ENCODE data around the gene HOXB5. TPM values are rescaled to one million over a fixed set of nuclear protein-coding genes. Genes with fewer than 3 reads are reported as not detected.

HOXB5 gene
- total RNA-seq, 5 donors from 2014 or later (not counting 1 experiment from before 2014, with no cell fraction given), result not detected

GRCh38 chr17:48545539-48545938, 48.0 kb downstream of the HOXB5 start:
- DNase-seq (no peak), ATAC-seq (replicated peaks in 1 of 4) (no peak)
- Histone ChIP-seq H3K9me3 (no peaks in the 10 kb centered on the region), H3K27me3 (replicated peaks in 1 of 2; ENCODE audit: control insufficient read depth in 2 of 2, extremely low read depth in 1 of 2, insufficient read depth in 2 of 2, low read length in 1 of 2) (peaks cover 0 to 47% of the 10 kb centered on the region in 2 experiments), H3K36me3 (ENCODE audit: control insufficient read depth in 2 of 2, extremely low read depth in 1 of 2, insufficient read depth in 1 of 2, low read length in 1 of 2) (peaks cover 0 to 8% of the 10 kb centered on the region in 2 donors), H3K4me1 (ENCODE audit: control insufficient read depth in 1 of 2, extremely low read depth in 1 of 2, insufficient read depth in 2 of 2, low read length in 2 of 2) (peaks cover 28 to 59% of the 10 kb centered on the region in 2 experiments), H3K4me3 (ENCODE audit: control insufficient read depth in 1 of 2, extremely low read depth in 1 of 2, low read length in 1 of 2) (no peak overlapping the region), H3K27ac (ENCODE audit: low read length) (peak overlapping the region; percentile 66)
- H3K4me3 Mint-ChIP-seq, result peak overlapping the region; percentile 90 to 98 (median 91)
- peaks cover 3% of the 10 kb centered on the region for H3K36me3 Mint-ChIP-seq
- H3K27ac Mint-ChIP-seq, result peak overlapping the region; percentile 90 to 96
- peaks cover 48 to 61% (median 57%) of the 10 kb centered on the region in 3 donors for H3K4me1 Mint-ChIP-seq
- no peaks in the 10 kb centered on the region for H3K9me3 Mint-ChIP-seq
- peaks cover 10 to 15% of the 10 kb centered on the region in 2 donors for H3K27me3 Mint-ChIP-seq
- 100% methylated on average over 1 of the region's 1 CpG for WGBS (ENCODE audit: insufficient coverage)
- ChIA-PET POLR2A (no interaction called here), CTCF (no interaction called here)

- ATAC-seq (replicated peaks in 1 of 4), result no peak
- H3K4me3 Mint-ChIP-seq, result peak within 1 kb of the TSS; percentile 90 to 98 (median 91)
- Histone ChIP-seq H3K4me3 (ENCODE audit: control insufficient read depth in 1 of 2, extremely low read depth in 1 of 2, low read length in 1 of 2) (peak within 1 kb of the TSS; percentile 80 to 94), H3K27me3 (replicated peaks in 1 of 2; ENCODE audit: control insufficient read depth in 2 of 2, extremely low read depth in 1 of 2, insufficient read depth in 2 of 2, low read length in 1 of 2) (peaks cover 0 to 45% of the 10 kb centered on the region in 2 experiments), H3K9me3 (no peaks in the 10 kb centered on the region), H3K4me1 (ENCODE audit: control insufficient read depth in 1 of 2, extremely low read depth in 1 of 2, insufficient read depth in 2 of 2, low read length in 2 of 2) (peaks cover 28 to 59% of the 10 kb centered on the region in 2 experiments), H3K36me3 (ENCODE audit: control insufficient read depth in 2 of 2, extremely low read depth in 1 of 2, insufficient read depth in 1 of 2, low read length in 1 of 2) (peaks cover 0 to 3% of the 10 kb centered on the region in 2 donors), H3K27ac (ENCODE audit: low read length) (peak within 1 kb of the TSS; percentile 66)
- no peaks in the 10 kb centered on the region for H3K9me3 Mint-ChIP-seq
- H3K4me1 Mint-ChIP-seq, result peaks cover 53 to 67% (median 62%) of the 10 kb centered on the region in 3 donors
- DNase-seq, result no peak
- peaks cover 3% of the 10 kb centered on the region for H3K36me3 Mint-ChIP-seq
- peak within 1 kb of the TSS; percentile 90 to 96 for H3K27ac Mint-ChIP-seq
- WGBS (ENCODE audit: insufficient coverage), result no CpG with 5 or more reads among the region's 12 CpGs
- CTCF ChIA-PET, result no interaction called here
- peaks cover 10 to 15% of the 10 kb centered on the region in 2 donors for H3K27me3 Mint-ChIP-seq
- POLR2A ChIA-PET, result no interaction called here
Measured at GRCh38 chr17:48545022-48545375, 48.6 kb downstream of the HOXB5 start, which contains the start of gene HOXB2. Gene HOXB2 (minus strand): TSS chr17:48545109. CDS start chr17:48544911, 198 bp downstream.

GRCh38 chr17:48544349-48545021, 49.1 kb downstream of the HOXB5 start:
- H3K4me1 Mint-ChIP-seq, result peaks cover 55 to 71% (median 65%) of the 10 kb centered on the region in 3 donors
- H3K27me3 Mint-ChIP-seq, result peaks cover 10 to 15% of the 10 kb centered on the region in 2 donors
- Histone ChIP-seq H3K27ac (ENCODE audit: low read length) (peak overlapping the region; percentile 66), H3K4me1 (ENCODE audit: control insufficient read depth in 1 of 2, extremely low read depth in 1 of 2, insufficient read depth in 2 of 2, low read length in 2 of 2) (peaks cover 28 to 59% of the 10 kb centered on the region in 2 experiments), H3K4me3 (ENCODE audit: control insufficient read depth in 1 of 2, extremely low read depth in 1 of 2, low read length in 1 of 2) (peak overlapping the region; percentile 80 to 94), H3K27me3 (replicated peaks in 1 of 2; ENCODE audit: control insufficient read depth in 2 of 2, extremely low read depth in 1 of 2, insufficient read depth in 2 of 2, low read length in 1 of 2) (peaks cover 0 to 44% of the 10 kb centered on the region in 2 experiments), H3K36me3 (ENCODE audit: control insufficient read depth in 2 of 2, extremely low read depth in 1 of 2, insufficient read depth in 1 of 2, low read length in 1 of 2) (no peaks in the 10 kb centered on the region), H3K9me3 (no peaks in the 10 kb centered on the region)
- peak overlapping the region; percentile 90 to 96 for H3K27ac Mint-ChIP-seq
- ChIA-PET POLR2A (no interaction called here), CTCF (no interaction called here)
- peaks cover 3% of the 10 kb centered on the region for H3K36me3 Mint-ChIP-seq
- peak in 19 of 35 experiments; percentile 7 to 58 (median 29) for DNase-seq
- ATAC-seq (replicated peaks in 1 of 4), result peak in 1 of 4 experiments; percentile 4
- 30% methylated on average over 15 of the region's 38 CpGs for WGBS (ENCODE audit: insufficient coverage)
- H3K9me3 Mint-ChIP-seq, result no peaks in the 10 kb centered on the region
- H3K4me3 Mint-ChIP-seq, result peak overlapping the region; percentile 90 to 98 (median 91)

GRCh38 chr17:48543854-48544348, 49.7 kb downstream of the HOXB5 start:
- 0% methylated on average over 12 of the region's 20 CpGs for WGBS (ENCODE audit: insufficient coverage)
- DNase-seq (peak in 5 of 35 experiments; percentile 20 to 46 (median 25)), ATAC-seq (replicated peaks in 1 of 4) (peak; percentile 46 to 53 (median 52))
- Mint-ChIP-seq H3K4me1 (peaks cover 55 to 71% (median 64%) of the 10 kb centered on the region in 3 donors), H3K9me3 (no peaks in the 10 kb centered on the region), H3K36me3 (peaks cover 3% of the 10 kb centered on the region), H3K27ac (peak overlapping the region; percentile 90 to 96), H3K27me3 (peaks cover 10 to 15% of the 10 kb centered on the region in 2 donors), H3K4me3 (peak overlapping the region; percentile 90 to 98 (median 91))
- H3K4me1 ChIP-seq (ENCODE audit: control insufficient read depth in 1 of 2, extremely low read depth in 1 of 2, insufficient read depth in 2 of 2, low read length in 2 of 2), result peaks cover 24 to 55% of the 10 kb centered on the region in 2 experiments
- H3K27ac ChIP-seq (ENCODE audit: low read length), result peak overlapping the region; percentile 66
- POLR2A ChIA-PET, result no interaction called here
- peaks cover 0 to 44% of the 10 kb centered on the region in 2 experiments for H3K27me3 ChIP-seq (replicated peaks in 1 of 2; ENCODE audit: control insufficient read depth in 2 of 2, extremely low read depth in 1 of 2, insufficient read depth in 2 of 2, low read length in 1 of 2)
- H3K4me3 ChIP-seq (ENCODE audit: control insufficient read depth in 1 of 2, extremely low read depth in 1 of 2, low read length in 1 of 2), result peak overlapping the region; percentile 80 to 94
- no peaks in the 10 kb centered on the region for H3K9me3 ChIP-seq
- no peaks in the 10 kb centered on the region for H3K36me3 ChIP-seq (ENCODE audit: control insufficient read depth in 2 of 2, extremely low read depth in 1 of 2, insufficient read depth in 1 of 2, low read length in 1 of 2)
- CTCF ChIA-PET, result no interaction called here

GRCh38 chr17:48543107-48543853, 50.3 kb downstream of the HOXB5 start:
- peaks cover 0 to 44% of the 10 kb centered on the region in 2 experiments for H3K27me3 ChIP-seq (replicated peaks in 1 of 2; ENCODE audit: control insufficient read depth in 2 of 2, extremely low read depth in 1 of 2, insufficient read depth in 2 of 2, low read length in 1 of 2)
- no peaks in the 10 kb centered on the region for H3K36me3 ChIP-seq (ENCODE audit: control insufficient read depth in 2 of 2, extremely low read depth in 1 of 2, insufficient read depth in 1 of 2, low read length in 1 of 2)
- DNase-seq (peak in 33 of 35 experiments; percentile 21 to 74 (median 47)), ATAC-seq (replicated peaks in 1 of 4) (peak; percentile 59 to 64 (median 62))
- Mint-ChIP-seq H3K4me1 (peaks cover 51 to 71% (median 58%) of the 10 kb centered on the region in 3 donors), H3K36me3 (peaks cover 3% of the 10 kb centered on the region), H3K9me3 (no peaks in the 10 kb centered on the region), H3K4me3 (peak overlapping the region; percentile 90 to 98 (median 91)), H3K27ac (peak overlapping the region; percentile 90 to 99), H3K27me3 (peaks cover 10 to 15% of the 10 kb centered on the region in 2 donors)
- peak overlapping the region; percentile 80 to 94 for H3K4me3 ChIP-seq (ENCODE audit: control insufficient read depth in 1 of 2, extremely low read depth in 1 of 2, low read length in 1 of 2)
- ChIA-PET POLR2A (no interaction called here), CTCF (no interaction called here)
- peak overlapping the region; percentile 95 for H3K27ac ChIP-seq (ENCODE audit: low read length)
- H3K4me1 ChIP-seq (ENCODE audit: control insufficient read depth in 1 of 2, extremely low read depth in 1 of 2, insufficient read depth in 2 of 2, low read length in 2 of 2), result peaks cover 21 to 50% of the 10 kb centered on the region in 2 experiments
- WGBS (ENCODE audit: insufficient coverage), result 1% methylated on average over 72 of the region's 72 CpGs
- no peaks in the 10 kb centered on the region for H3K9me3 ChIP-seq

- CTCF ChIA-PET, result no interaction called here
- POLR2A ChIA-PET, result no interaction called here
- peak overlapping the region; percentile 80 to 94 for H3K4me3 ChIP-seq (ENCODE audit: control insufficient read depth in 1 of 2, extremely low read depth in 1 of 2, low read length in 1 of 2)
- Mint-ChIP-seq H3K27ac (peak overlapping the region; percentile 89 to 99), H3K4me3 (peak overlapping the region; percentile 90 to 98 (median 91)), H3K9me3 (no peaks in the 10 kb centered on the region), H3K36me3 (peaks cover 3% of the 10 kb centered on the region), H3K4me1 (peaks cover 45 to 66% (median 53%) of the 10 kb centered on the region in 3 donors), H3K27me3 (peaks cover 10 to 15% of the 10 kb centered on the region in 2 donors)
- DNase-seq, result no peak
- WGBS (ENCODE audit: insufficient coverage), result 30% methylated on average over 2 of the region's 12 CpGs
- peaks cover 0 to 44% of the 10 kb centered on the region in 2 experiments for H3K27me3 ChIP-seq (replicated peaks in 1 of 2; ENCODE audit: control insufficient read depth in 2 of 2, extremely low read depth in 1 of 2, insufficient read depth in 2 of 2, low read length in 1 of 2)
- H3K27ac ChIP-seq (ENCODE audit: low read length), result peak overlapping the region; percentile 95
- ATAC-seq (replicated peaks in 1 of 4), result peak in 2 of 4 experiments; percentile 5 to 10
- no peaks in the 10 kb centered on the region for H3K9me3 ChIP-seq
- H3K4me1 ChIP-seq (ENCODE audit: control insufficient read depth in 1 of 2, extremely low read depth in 1 of 2, insufficient read depth in 2 of 2, low read length in 2 of 2), result peaks cover 21 to 44% of the 10 kb centered on the region in 2 experiments
- no peaks in the 10 kb centered on the region for H3K36me3 ChIP-seq (ENCODE audit: control insufficient read depth in 2 of 2, extremely low read depth in 1 of 2, insufficient read depth in 1 of 2, low read length in 1 of 2)
Measured at GRCh38 chr17:48542698-48543106, 50.9 kb downstream of the HOXB5 start.

All from T-cell (primary cell).